Activated gamma-delta T cell treated with Interleukin-2 at 50 U/mL for 16 hours (primary cell): ENCODE results near the gene OR8G1.
"Not testable (repeated sequence)": the region's sequence is repeated elsewhere in the genome, so short reads cannot be mapped to it uniquely, and the experiment has no call there.

Source experiments
- DNase-seq: peaks from one replicate; pipeline ENCODE4 v3.0.0-alpha.2; 2020

Gene OR8G1

GRCh38 chr11:124249869-124250268 lies 9.0 kb downstream of the OR8G1 start:
- DNase-seq = not testable (repeated sequence)

DNA sequence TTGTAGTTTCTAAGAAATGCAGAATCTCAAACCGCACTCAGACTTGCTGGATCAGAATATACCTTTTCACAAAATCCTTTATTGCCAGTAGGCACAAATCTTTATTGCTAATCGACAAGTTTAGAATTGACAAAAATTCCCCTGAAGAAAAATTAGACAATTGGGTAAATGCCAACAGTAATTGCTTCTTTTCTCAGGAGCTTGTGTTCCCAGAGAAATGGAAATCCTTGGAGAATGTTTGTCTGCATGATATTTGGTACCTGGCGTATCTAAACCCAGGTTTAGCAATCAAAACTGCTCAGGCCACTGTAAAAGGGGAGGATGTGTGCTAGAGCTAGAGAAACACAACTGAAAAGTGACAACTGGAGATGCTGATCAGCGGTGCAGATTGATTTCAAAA lies 15.2 kb downstream of the OR8G1 start, which contains the start of gene OR8G5:
TSS of gene OR8G5 (plus strand) at position 301 of the 400 bp plus-strand sequence. CDS start 8,556 bp downstream, outside the sequence.
- no peak for DNase-seq

GRCh38 chr11:124265041-124265440 lies 24.1 kb downstream of the OR8G1 start:
- not testable (repeated sequence) for DNase-seq

DNA sequence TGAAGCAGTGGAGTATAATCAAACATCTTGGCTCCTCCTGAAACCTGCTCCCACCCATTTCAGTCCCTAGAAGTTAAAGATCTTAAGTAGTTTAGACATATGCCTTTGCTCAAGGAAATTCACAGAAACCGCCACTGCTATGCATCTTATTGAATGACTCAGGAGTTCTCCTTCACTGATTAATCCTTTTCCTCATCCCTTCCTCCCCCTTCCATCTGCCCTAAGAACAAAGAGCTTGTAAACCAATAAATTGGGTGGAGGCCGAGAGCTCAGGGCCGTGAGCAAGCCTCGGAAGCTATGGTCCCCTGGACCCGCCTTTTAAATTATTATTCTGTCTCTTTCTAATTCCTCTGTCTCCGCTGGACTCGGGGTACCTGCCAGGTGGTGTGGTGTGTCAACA lies 30.0 kb downstream of the OR8G1 start:
- not testable (repeated sequence) for DNase-seq

- DNase-seq = no peak
Observed at GRCh38 chr11:124274000-124274399, 33.1 kb downstream of the OR8G1 start.

DNA sequence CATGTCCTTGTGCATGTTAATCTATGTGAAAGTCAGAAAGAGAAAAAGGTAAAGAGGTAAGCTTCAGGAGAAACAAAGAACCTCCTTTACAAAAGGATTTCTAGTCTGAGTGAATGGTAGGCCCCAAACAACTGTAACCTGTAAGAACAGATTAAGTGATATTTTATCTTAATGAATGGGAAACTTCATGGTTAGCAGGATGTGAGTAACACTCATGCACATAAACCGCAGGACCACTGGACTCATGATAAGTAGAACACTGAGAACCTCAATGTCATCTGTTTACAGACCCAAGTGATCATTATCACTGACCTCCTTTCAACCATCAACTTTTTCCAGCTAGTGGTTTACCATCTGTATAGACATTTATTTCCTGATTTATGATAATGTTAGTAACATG lies 35.2 kb downstream of the OR8G1 start:
- no peak for DNase-seq

- no peak for DNase-seq
Observed at GRCh38 chr11:124277207-124277606, 36.3 kb downstream of the OR8G1 start.

GRCh38 chr11:124277804-124278203 lies 36.9 kb downstream of the OR8G1 start:
- DNase-seq = no peak

- DNase-seq = no peak
Observed at GRCh38 chr11:124278261-124278660, 37.4 kb downstream of the OR8G1 start.

DNA sequence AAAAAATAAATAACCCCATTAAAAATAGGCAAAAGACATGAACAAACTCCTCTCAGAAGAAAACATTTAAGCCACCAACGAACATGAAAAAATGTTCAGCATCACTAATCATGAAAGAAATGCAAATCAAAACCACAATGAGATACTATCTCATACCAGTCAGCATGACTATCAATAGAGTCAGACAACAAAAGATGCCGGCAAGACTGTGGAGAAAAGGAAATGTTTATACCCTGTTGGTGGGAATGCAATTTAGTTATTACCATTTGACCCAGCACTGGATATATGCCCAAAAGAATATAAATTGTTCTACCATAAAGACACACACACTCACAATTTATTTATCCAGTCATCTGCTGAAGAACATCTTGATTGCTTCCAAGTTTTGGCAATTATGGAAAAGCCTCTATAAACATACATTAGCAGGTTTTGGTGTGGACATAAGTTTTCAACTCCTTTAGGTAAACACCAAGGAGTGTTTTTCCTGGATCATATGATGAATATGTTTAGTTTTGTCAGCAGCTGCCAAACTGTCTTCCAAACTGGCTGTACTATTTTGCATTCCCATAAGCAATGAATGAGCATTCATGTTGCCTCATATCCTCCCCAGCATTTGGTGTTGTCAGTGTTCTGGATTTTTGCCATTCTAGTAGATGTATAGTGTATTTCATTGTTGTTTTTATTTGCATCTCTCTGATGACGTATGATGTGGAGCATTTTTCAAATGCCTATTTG lies 44.9 kb downstream of the OR8G1 start:
- DNase-seq = no peak

- no peak for DNase-seq
Observed at GRCh38 chr11:124294687-124295086, 53.8 kb downstream of the OR8G1 start.

DNA sequence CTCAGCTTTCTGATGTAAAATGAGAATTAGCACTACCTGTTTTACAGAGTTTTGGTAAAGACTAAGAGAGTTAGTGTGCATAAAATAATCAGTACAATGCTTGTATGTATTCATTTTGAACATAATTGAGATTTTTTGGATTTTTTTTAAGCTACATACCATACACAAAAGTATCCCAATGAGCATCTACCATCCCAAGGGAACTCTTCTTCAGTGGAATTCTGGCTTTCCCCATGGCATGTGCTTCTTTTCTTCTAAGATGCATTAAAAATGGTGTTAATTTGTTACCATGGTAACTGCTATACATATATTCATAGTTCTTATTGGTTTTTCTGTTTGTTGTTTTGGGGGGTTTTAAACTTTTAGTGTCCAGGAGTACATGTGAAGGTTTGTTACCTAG lies 55.1 kb downstream of the OR8G1 start:
- no peak for DNase-seq

GRCh38 chr11:124297921-124298320 lies 57.0 kb downstream of the OR8G1 start:
- DNase-seq = no peak

DNA sequence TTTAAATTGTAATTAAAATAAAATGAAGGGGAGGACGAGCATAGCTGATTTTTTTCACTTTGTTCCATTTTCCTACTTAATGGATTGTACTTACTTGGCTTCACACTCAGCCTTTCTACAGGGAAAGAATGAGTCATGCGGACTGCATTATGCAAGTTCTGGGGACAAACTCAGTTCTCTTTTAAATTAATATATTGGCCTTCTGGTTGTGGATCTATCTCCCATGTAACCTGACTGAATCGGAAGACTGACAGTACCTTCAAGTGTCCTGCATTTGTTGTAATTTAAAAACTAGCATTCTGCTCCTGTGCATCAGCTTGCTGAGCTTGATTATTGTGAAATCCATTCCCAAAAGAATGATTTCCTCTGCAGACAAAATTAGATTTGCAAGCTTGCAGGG lies 60.7 kb downstream of the OR8G1 start:
- no peak for DNase-seq

DNA sequence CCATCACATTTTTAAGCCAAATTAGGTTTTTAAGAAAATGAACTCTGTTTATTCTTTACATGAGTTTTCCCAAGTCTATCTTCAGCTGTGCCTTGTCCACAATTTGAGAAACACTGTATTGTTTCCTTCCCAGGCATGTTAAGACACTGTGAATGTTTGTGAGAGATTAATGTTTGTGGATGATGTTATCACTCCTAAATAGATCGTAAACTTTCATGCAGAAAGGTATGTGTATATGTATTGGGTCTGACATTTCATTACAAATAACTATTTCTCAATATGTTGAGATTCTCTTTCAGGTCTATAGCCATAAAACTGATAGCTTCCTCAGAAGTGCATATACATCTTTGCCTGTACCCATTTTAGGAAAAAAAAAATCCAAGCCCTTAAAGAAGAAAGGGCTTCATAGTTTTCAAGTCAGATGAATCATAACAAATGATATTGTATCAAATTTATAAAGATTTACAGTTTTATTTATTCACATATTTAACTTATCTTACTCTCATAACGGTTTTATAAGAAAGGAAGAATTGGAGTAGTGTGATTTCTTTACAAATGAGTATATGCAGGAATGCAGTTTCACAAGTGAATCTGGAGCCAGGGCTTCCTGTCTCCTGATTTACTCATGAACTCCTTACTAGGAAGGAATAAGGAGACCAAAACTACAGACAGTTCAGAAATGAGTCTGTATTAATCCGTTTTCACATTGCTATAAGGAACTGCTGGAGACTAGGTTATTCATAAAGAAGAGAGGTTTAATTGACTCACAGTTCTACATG lies 61.6 kb downstream of the OR8G1 start:
- DNase-seq = no peak
